8988T (cell line): ENCODE results near the gene YARS1.
"Not testable (repeated sequence)": the region's sequence is repeated elsewhere in the genome, so short reads cannot be mapped to it uniquely, and the experiment has no call there.

Source experiments
- DNase-seq: peaks from one replicate; pipeline ENCODE4 v3.0.0; 2011

The YARS1 gene

GRCh38 chr1:32816676-32817158, 441 bp downstream of the YARS1 start:
- no peak for DNase-seq

GRCh38 chr1:32813941-32814739, 3.0 kb downstream of the YARS1 start:
- DNase-seq: no peak

- no peak for DNase-seq
Observed at GRCh38 chr1:32811917-32812316, 5.2 kb downstream of the YARS1 start.

GRCh38 chr1:32811265-32811664, 5.9 kb downstream of the YARS1 start:
- no peak for DNase-seq

GRCh38 chr1:32810358-32810757, 6.8 kb downstream of the YARS1 start:
- DNase-seq: no peak

- DNase-seq: no peak
Observed at GRCh38 chr1:32808580-32808979, 8.6 kb downstream of the YARS1 start.

- DNase-seq: no peak
Observed at GRCh38 chr1:32806910-32807523, 10.1 kb downstream of the YARS1 start.

- DNase-seq: no peak
Observed at GRCh38 chr1:32806290-32806689, 10.9 kb downstream of the YARS1 start.

- DNase-seq: not testable (repeated sequence)
Observed at GRCh38 chr1:32804460-32804859, 12.7 kb downstream of the YARS1 start.

- no peak for DNase-seq
Observed at GRCh38 chr1:32801096-32801715, 16.0 kb downstream of the YARS1 start.

GRCh38 chr1:32798679-32799416, 18.3 kb downstream of the YARS1 start:
- no peak for DNase-seq

- DNase-seq: no peak
Observed at GRCh38 chr1:32798191-32798590, 19.0 kb downstream of the YARS1 start.

- no peak for DNase-seq
Observed at GRCh38 chr1:32797456-32797855, 19.7 kb downstream of the YARS1 start.

GRCh38 chr1:32795763-32796162, 21.4 kb downstream of the YARS1 start:
- DNase-seq: not testable (repeated sequence)

- no peak for DNase-seq
Observed at GRCh38 chr1:32791881-32792280, 25.3 kb downstream of the YARS1 start.

- not testable (repeated sequence) for DNase-seq
Observed at GRCh38 chr1:32789356-32789755, 27.8 kb downstream of the YARS1 start.

- DNase-seq: no peak
Observed at GRCh38 chr1:32786856-32787255, 30.3 kb downstream of the YARS1 start.

- no peak for DNase-seq
Observed at GRCh38 chr1:32784817-32785216, 32.3 kb downstream of the YARS1 start.

GRCh38 chr1:32783851-32784250, 33.3 kb downstream of the YARS1 start:
- DNase-seq: no peak

- DNase-seq: no peak
Observed at GRCh38 chr1:32782086-32782485, 35.1 kb downstream of the YARS1 start.

GRCh38 chr1:32780628-32781234, 36.4 kb downstream of the YARS1 start:
- no peak for DNase-seq

- no peak for DNase-seq
Observed at GRCh38 chr1:32780005-32780404, 37.2 kb downstream of the YARS1 start.

- no peak for DNase-seq
Observed at GRCh38 chr1:32779242-32779641, 37.9 kb downstream of the YARS1 start.
